ENCODE results near the gene TRHDE.

The TRHDE gene

GRCh38 chr12:72315858-72316257 is 43.7 kb downstream of the TRHDE start:
- no peak for DNase-seq (ENCODE audit: low spot score)

DNA sequence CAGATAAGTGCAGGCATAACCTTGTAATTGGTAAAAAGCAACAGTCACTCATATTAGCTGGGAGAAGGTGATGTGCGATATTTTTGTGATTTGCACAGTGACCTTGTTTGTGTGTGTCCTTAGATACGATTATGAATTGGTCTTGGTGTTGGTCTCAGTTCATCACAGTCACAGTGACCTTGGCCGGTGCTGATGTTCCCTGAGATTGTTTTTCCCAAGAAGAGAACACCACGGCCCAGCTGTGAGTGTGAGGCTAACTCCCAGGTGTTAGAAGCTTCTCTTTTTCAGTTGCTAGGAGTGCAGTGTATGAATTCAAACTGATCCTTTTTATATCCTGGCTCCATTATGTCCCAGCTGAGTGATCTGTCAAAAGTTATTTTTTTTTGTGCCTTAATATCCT is 46.2 kb downstream of the TRHDE start:
- no peak for DNase-seq (ENCODE audit: low spot score)

DNA sequence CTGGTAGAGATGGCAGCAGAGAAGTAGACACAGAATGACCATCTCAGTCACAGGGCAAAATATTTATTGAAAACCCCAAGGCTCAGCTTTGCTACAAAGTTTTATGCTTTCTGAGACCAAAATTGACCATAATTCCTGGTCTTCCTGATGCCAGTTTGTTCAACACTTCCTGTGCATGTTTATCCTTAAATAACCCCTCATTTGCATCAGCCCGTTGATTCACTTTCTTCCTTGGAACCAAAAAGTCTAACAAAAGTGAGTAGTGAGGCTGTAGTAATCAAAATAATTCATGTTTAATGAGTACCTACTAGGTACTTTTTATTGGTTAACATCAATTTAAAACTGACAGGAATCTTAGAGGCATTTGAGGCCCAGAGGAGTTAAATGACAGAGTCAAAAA is 51.7 kb downstream of the TRHDE start:
- DNase-seq (ENCODE audit: low spot score), result no peak

GRCh38 chr12:72330301-72330700 is 58.1 kb downstream of the TRHDE start:
- DNase-seq (ENCODE audit: low spot score), result no peak

DNA sequence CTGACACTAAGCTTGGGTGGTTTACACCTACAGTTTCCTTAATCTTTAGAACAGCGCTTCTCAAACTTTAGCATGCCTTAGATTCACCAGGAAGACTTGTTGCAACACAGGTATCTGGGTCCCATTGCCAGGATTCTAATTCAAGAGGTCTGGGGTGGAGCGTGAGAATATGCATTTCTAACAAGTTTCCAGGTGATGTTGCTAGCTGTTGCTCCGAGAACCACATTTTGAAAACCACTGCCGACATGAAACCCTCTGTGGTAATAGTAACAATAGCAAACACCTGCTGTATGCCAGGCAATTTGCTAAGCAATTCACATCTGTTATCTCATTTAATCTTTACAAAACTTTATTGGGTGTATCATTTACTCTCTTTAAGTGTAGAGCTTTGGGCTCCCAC is 58.6 kb downstream of the TRHDE start:
- DNase-seq (ENCODE audit: low spot score), result no peak

- DNase-seq (ENCODE audit: low spot score), result no peak
Measured at GRCh38 chr12:72337382-72337781, 65.2 kb downstream of the TRHDE start.

DNA sequence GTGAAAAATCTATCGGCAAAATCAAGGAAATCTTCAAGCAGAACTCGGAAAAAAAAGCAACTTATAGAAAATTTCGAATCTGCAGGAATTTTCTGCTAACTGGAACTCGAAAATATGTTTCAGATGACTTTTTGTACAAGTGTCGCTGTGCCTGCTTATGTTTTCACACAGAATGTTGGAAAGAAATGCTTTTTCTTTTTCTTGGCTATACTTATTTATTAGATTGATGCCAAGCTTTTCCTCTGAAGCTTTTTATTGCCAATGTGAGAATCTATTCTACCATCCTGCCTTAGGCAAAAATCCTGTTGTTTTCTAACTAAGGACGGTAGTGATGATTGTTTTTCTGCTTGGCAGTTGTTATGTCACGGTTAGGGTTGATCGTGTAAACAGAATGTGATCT is 65.8 kb downstream of the TRHDE start:
- DNase-seq (ENCODE audit: low spot score), result no peak

DNA sequence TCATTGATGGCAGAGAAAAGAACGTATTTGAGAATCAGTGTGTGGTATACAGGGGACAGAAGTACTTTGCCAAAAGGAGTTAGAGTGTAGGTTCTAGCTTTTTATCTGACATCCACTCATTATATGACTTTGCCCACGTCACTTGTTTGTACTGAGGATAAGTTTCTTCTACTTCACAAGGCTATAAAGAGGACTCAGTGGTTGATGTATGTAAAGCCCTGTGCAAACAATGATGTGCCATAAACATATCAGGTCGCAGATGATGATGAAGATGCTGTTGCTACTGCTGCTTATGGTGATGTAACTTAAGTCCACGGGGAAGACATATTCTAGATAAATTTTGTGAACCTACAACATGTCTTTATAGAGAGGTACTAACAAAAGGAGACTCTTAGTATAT is 66.3 kb downstream of the TRHDE start:
- DNase-seq (ENCODE audit: low spot score), result no peak

DNA sequence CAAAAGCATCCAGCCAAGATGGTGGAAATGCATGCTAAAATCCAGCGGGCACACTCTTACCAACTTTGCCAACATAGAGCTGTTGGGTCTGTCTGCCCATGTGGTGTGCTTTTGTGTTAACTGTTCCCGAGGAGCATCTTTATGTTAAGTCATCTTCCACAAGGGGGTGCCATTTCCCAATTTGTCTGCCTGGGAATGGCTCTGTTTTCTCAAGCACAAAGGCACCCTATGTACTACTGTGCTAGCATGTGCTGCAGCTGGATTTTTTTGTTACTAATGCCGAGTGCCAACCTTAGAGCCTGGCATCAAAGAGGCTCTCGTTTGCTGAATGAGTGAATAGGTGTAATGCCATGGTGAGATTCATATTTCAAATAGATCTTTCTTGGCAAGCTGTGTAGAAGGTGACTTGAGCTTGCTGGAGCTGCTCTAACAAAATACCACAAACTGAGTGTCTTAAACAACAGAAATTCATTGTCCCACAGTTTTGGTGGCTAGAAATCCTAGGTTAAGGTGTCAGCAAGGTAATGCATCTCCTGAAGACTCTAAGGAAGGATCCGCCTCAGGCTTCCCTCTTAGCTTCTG is 74.3 kb downstream of the TRHDE start:
- peak; percentile 62 for DNase-seq (ENCODE audit: low spot score)

DNA sequence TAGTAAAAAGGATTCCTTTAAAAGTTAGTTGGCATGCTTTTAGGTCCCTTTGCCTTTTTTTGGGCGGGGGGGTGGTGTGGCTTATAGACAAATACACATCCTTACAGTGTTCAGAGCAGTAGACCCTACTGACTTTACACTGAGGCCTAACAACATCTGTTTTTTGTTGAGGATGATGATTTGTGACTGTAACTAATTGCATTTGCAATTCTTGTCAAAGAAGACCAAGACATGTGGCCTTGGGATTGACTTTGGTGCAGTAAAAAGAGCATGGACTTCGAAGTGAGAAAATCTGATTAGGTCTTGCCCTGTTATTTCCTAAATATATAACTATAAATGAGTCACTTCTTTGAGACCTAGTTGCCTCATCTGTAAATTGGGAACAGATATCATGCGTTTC is 77.3 kb downstream of the TRHDE start:
- DNase-seq (ENCODE audit: low spot score), result no peak

- no peak for DNase-seq (ENCODE audit: low spot score)
Measured at GRCh38 chr12:72359416-72359815, 87.2 kb downstream of the TRHDE start.

DNA sequence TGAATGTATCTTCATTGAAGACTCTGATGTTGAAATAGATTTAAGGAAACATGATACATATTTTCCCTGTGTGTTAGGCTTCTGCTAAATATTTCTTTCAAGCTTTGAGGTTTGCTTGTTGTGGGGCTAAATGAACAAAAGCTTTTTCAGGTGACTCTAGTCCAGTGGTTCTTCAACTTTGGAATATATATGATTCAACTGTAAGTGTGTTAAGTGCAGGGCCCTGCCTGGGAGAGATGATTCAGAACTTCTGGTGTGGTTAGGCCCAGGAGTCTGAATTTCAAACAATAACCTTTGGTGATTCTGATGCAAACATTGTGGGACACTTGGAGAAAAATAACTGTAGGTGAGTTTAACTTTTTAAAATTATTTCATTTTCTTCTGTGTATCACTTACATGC is 93.0 kb downstream of the TRHDE start:
- DNase-seq (ENCODE audit: low spot score), result no peak

DNA sequence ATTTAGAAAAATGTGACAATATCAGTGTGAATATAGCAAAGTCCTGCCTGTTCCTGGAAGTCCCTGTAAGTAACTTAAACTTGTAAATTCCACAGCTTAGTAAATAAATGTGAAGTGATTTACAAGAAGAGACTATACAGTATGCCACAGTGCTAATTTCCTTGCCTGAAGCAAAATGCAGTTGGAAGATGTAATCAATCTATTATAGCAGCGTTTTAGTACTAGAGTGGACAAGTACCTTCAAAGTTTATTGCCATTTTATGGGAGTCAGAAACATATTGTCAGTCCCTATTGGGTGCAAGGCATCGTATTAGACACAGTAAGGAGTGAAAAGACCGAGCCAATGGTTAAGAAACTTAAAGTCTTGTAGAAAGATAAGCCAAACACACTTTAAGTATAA is 94.1 kb downstream of the TRHDE start:
- no peak for DNase-seq (ENCODE audit: low spot score)

GRCh38 chr12:72368298-72368697 is 96.1 kb downstream of the TRHDE start:
- DNase-seq (ENCODE audit: low spot score), result no peak

DNA sequence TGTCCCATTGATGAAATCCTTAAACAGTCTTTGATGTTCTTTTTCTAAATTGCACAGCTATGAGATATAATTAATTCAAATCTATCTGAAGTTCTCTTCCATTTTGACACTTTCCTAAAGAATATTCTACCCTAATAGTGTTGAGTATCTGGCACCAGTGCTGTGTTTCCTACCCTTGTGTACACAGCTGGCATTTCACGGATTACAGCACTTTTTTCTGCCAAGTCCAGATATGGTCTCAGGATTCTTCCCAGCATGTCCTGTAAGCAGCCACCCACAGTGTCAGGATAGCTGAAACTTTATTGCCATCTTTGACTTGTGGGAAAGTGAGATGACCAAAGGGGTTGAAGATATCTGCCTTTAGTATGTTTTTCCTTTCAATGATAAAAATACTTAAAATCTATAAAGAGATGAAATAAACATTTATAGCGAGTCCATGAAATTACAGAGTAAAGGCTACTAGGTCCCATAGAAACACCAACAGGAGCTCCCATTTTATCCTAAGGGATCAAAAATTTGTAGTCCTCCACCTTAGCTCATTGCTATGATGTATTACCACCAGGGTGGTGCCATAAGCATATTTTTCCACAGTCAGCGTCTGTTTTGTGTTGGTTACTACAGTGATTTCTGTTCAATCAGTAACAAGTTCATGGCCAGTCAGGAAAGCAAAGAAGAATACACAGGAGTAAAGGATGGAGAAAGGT is 96.7 kb downstream of the TRHDE start:
- no peak for DNase-seq (ENCODE audit: low spot score)

DNA sequence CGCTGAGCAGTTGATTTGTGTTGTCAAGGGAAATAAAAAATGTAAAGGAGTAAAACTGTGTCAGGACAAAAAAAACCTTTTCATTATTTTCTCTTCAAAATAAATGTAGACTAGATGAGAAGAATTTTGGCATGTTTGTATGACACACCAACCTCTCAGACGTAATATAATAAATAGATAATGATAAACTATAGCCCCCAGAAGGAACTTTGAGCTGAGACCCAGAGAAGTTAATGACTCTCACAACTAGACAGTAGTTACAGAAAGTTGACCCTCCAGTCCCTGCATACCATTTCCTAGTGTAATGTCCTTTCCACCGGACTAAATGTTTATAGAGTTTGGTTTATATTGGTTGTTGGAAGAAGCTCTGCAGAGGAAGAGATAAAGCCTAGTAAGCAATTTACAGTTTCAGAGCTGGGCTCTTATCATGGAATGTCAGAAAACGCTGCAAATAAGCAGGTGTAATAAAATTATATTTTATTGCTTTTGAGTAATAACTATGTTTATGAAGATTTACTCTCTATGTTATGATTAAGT is 97.3 kb downstream of the TRHDE start:
- no peak for DNase-seq (ENCODE audit: low spot score)

DNA sequence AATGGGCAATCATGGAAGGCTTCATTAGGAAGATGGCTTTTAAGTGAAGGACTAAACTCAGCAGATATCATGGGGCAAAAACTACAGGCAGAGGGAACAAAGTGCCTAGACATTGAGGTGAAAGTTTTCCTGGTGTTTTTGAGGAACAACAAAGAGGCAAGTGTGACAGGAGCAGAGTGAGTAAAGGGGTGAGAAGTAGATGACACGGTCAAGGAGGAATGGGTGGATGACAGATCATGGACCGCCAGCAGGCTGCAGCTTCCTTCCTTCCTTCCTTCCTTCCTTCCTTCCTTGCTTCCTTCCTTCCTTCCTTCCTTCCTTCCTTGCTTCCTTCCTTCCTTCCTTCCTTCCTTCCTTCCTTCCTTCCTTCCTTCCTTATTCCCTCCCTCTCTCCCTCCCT is 108.3 kb downstream of the TRHDE start:
- DNase-seq (ENCODE audit: low spot score), result no peak

- no peak for DNase-seq (ENCODE audit: low spot score)
Measured at GRCh38 chr12:72388322-72388721, 116.2 kb downstream of the TRHDE start.

GRCh38 chr12:72390146-72390545 is 118.0 kb downstream of the TRHDE start:
- no peak for DNase-seq (ENCODE audit: low spot score)

DNA sequence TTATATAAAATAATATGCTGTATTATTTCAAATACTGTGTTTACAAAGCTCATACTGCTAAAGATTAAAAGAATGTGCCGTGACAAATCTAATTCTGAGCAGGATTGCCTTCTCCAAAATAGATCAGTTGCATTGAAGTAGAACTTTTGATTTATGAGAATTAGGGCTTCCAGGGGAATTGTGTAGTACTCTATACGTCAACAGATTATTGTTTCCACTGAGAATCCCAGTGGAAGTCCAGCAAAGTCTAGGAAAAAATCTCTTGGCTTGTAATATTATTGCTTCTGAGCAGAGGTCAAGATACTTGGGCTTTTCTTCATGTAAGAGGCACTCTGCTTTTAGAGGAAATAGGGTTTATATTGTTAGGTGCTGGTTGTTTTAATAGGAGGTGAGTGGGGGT is 133.9 kb downstream of the TRHDE start:
- DNase-seq (ENCODE audit: low spot score), result no peak

DNA sequence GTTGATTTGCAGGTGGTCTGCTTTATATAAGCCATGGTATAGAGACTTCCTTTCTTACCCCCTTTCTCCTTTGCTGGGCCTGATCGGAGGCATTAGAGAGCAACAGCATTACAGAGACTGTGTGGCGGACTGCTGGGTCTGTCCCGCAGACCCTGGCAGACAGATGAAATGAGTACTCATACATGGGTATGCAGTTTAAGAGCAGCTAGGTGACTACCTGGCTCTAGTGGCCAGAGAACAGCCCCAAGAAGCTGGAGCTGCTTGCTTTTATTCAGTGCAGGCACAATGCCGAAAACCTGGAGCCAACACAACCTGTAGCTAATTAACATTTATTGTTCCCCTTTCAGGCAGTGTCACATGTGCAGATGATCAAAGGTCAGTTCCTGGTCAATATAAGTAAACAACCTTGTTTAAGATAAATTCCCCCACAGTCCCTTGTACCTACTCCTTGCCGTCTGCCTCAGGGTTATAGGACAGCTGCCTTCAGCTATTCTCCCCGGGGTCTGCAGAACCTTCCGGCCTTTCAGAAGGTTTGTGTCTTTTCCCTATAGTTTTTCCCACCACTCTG is 160.0 kb downstream of the TRHDE start:
- peak; percentile 32 for DNase-seq (ENCODE audit: low spot score)

DNA sequence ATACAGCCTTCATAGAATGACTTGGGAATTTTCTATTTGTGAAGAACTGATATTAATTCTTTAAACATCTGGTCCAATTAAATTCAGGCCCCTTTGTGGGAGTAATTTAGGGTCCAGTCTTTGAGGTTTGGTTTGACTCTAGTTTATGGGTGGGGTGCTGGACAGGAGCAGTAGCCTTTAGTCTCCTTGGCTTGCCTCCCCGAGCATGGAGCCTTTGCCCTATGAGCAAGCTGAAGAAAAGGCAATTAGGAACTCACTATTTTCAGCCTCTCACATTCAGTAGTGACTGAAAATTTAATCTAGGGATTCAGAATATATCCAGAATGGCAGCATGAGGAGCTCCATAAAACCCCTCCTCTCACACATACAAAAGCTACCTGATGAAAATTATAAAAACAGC is 161.1 kb downstream of the TRHDE start:
- DNase-seq (ENCODE audit: low spot score), result no peak

DNA sequence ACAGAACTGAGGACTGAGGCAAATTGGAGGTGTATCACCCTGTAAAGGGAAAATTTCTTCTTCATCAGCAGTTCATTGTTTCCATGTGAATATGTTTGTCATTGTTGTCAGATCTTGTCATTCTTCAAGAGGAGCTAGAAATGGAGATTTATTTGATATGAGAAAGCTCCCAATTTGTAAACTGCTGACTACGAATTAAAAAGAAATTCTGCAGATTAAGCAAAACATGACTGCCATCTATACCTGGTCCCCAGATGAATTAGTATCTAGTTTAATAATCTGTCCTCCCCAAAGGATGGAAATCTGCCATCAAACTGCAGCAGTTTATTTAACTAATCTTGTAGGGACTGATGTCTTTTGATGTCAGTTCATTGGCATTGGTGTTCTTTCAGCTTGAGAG is 162.8 kb downstream of the TRHDE start:
- no peak for DNase-seq (ENCODE audit: low spot score)

DNA sequence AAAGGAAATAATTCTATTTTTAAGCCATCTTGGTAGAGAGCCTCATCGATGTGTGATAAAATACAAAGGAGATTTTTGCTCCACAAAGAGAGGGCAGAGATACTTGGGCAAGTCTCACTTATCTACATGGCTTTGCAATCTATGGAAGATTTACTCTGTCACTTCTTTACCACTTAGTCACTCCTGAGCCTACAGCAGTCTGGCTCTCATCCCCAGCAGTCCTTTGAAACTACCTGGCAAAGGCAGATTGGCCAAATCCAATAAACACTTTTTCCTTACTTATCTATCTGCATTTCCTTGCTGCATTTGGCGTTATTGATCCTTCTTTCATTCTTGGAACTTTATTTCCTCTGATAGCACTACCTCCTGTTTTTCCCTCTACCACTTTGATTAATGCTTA is 170.0 kb downstream of the TRHDE start:
- no peak for DNase-seq (ENCODE audit: low spot score)
